ENCODE results near the gene GDA. TPM values are rescaled to one million over a fixed set of nuclear protein-coding genes. Genes with fewer than 3 reads are reported as not detected.
"Not testable (repeated sequence)": the region's sequence is repeated elsewhere in the genome, so short reads cannot be mapped to it uniquely, and the experiment has no call there.

GDA gene
- total RNA-seq, 2 donors from 2014 or later, result not detected

DNA sequence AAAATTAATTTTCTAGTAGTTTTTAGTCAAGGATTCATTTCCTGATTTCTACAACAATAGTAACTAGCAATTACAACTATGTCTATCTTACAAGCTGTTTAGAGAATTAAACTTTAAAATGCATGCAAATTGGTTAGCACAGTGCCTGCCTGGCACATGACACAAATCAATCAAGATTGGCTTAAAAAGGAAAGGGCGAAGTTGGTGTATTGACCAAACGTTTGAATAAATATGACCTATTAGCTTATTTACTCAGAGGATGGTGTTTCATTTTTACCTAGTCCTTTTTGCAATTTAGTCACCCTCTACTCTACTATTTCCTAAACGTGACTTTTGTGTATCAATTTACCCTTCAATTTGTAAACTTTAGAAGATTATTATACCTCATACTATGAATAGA lies 83.5 kb downstream of the GDA start:
- ATAC-seq, result no peak
- H3K9me3 Mint-ChIP-seq, result no peaks in the 10 kb centered on the region
- no peak for DNase-seq (ENCODE audit: low spot score in 2 of 2)
- H3K36me3 Mint-ChIP-seq, result no peaks in the 10 kb centered on the region
- H3K27ac Mint-ChIP-seq, result no peak overlapping the region

DNA sequence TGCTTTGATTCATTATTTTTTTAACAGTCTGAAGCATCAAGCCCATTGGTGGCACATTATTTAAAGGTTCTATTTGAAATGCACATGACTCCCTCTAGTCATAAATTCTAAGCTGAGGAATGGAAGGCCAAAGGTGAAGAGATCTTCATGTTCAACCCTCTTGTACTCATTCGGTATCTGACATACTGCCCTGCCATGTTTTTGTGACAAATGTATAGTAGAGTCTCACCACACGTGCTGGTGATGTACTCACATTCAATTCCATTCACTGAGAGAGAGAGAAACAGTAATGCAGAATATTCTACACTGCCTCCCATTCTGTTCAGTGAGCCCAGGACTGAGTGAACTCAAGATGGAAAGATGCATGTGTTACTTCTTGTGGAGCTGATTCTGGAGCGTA lies 98.3 kb downstream of the GDA start:
- Mint-ChIP-seq H3K27ac (no peak overlapping the region), H3K9me3 (no peaks in the 10 kb centered on the region), H3K36me3 (no peaks in the 10 kb centered on the region)
- DNase-seq (ENCODE audit: low spot score in 2 of 2) (no peak), ATAC-seq (no peak)

DNA sequence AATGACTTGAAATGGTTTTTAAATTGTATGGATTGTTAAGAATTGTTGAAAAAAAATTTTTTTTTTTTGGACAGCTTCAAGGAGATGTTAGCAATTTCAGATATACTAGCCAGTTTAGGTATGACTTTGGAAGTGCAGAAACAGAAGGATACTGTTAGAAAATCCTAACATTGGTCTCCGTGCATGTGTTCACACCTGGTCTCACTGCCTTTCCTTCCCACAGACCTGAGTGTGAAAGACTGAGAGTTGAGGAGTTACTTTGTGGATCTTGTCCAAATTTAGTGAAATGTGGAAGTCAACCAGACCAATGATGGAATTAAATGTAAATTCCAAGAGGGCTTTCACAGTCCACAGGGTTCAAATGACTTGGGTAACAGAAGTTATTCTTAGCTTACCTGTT lies 102.3 kb downstream of the GDA start:
- H3K9me3 Mint-ChIP-seq, result no peaks in the 10 kb centered on the region
- no peak for DNase-seq (ENCODE audit: low spot score in 2 of 2)
- H3K36me3 Mint-ChIP-seq, result no peaks in the 10 kb centered on the region
- no peak overlapping the region for H3K27ac Mint-ChIP-seq
- no peak for ATAC-seq

DNA sequence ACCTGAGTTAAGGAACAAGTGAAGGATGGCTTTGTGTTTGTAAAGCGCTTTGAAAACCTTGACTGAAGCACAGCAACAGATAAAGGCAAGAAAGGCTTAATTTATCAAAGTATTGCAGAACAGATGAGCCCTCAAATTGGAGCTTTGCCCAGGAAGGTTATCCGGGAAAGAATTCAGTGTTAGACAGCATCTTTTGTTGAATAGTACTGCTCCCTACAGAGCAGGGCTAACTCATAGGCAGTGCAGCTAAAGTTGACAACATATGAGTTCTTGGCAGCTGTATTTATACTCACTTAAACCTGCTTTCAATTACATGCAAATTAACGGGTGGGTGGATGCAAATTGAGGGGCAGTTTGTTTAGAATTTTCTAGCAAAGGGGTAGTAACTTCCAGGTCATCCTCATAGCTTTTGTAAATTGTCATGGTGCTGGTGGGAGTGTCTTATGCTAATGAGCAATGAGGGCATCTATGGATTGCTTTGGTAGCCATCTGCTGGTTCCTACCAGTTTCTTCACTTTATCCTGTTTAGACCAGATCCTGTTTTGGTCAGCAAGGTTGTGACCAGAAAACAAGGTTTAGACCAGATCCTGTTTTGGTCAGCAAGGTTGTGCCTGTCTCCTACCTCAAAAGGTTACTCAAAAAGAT lies 105.8 kb downstream of the GDA start:
- no peak overlapping the region for H3K27ac Mint-ChIP-seq
- DNase-seq (ENCODE audit: low spot score in 2 of 2), result no peak
- no peaks in the 10 kb centered on the region for H3K36me3 Mint-ChIP-seq
- H3K9me3 Mint-ChIP-seq, result no peaks in the 10 kb centered on the region
- no peak for ATAC-seq

DNA sequence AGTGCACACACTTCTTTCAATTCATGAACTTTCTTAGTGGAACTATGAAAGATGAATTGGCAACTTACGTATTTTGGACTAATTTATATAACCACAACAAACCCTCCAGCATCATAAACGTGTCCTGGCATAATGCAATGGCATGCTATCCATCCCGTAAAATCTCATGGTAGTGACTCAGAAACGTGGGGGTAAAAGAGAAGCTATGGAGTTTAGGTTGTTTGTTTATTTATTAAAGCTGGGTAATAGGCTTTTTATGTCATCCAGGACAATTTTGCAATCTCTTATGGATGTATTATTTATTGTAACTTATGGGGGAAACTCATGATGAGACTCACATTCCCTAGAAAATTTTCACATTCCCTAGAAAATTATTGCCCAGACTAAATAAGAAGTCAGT lies 106.3 kb downstream of the GDA start:
- no peaks in the 10 kb centered on the region for H3K9me3 Mint-ChIP-seq
- no peaks in the 10 kb centered on the region for H3K36me3 Mint-ChIP-seq
- ATAC-seq, result no peak

DNA sequence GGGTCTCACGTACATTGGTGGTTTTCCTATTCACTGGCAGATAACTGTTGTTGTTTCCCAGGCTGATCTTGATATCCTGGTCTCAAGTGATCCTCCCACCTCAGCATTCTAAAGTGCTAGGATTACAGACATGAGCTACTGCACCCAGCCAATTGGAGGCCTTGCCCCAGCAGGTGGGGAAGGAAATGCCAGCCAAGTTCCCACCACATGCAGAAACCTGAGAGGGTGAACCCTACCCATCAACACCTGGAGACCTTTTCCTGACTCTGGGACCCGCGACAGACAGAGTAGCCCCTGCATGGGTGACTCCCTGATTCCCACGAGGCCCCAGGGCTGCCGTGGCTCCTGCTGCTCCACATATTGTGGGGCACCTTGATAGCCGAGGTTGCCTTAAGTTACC lies 107.7 kb downstream of the GDA start:
- ATAC-seq, result no peak
- DNase-seq (ENCODE audit: low spot score in 2 of 2), result no peak
- H3K36me3 Mint-ChIP-seq, result no peaks in the 10 kb centered on the region
- H3K9me3 Mint-ChIP-seq, result no peaks in the 10 kb centered on the region
- no peak overlapping the region for H3K27ac Mint-ChIP-seq

More for the DNA sequence above, 106.3 kb downstream of the GDA start:
- DNase-seq (ENCODE audit: low spot score in 2 of 2), result no peak
- no peak overlapping the region for H3K27ac Mint-ChIP-seq

DNA sequence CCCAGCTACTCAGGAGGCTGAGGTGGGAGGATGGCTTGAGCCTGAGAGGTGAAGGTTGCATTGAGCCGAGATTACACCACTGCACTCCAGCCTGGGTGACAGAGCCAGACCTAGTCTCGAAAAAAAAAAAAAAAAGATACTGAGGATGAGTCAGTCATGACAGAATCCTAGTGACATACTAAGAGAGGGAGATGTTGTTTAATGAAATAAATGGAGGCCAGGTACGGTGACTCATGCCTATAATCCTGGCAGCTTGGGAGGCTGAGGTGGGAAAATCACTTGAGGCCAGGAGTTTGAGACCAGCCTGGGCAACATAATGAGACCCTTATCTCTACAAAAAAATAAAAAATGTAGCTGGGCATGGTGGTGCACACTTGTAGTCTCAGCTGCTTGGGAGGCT lies 108.6 kb downstream of the GDA start:
- ATAC-seq (no peak), DNase-seq (ENCODE audit: low spot score in 2 of 2) (no peak)
- Mint-ChIP-seq H3K36me3 (no peaks in the 10 kb centered on the region), H3K27ac (no peak overlapping the region), H3K9me3 (no peaks in the 10 kb centered on the region)

DNA sequence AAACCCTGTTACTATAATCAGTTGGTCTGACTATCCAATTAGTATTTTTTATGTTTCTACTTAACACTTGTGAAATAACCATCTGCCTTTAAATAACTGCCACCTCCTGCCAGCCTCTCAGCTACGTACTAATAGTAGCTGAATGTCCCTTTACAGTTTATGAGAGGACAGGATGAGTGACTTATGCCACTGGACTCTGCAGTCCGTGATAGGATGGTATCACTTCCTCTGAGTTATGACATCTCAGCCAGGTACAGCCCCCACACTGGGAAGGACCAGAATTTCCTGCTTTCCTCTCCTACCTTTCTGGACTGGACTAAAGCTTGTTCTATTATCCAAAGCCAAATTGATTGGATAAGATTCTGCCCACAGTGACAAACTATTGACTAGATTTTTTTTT lies 112.8 kb downstream of the GDA start:
- H3K9me3 Mint-ChIP-seq, result no peaks in the 10 kb centered on the region
- no peaks in the 10 kb centered on the region for H3K36me3 Mint-ChIP-seq
- DNase-seq (ENCODE audit: low spot score in 2 of 2), result no peak
- no peak for ATAC-seq
- H3K27ac Mint-ChIP-seq, result no peak overlapping the region

DNA sequence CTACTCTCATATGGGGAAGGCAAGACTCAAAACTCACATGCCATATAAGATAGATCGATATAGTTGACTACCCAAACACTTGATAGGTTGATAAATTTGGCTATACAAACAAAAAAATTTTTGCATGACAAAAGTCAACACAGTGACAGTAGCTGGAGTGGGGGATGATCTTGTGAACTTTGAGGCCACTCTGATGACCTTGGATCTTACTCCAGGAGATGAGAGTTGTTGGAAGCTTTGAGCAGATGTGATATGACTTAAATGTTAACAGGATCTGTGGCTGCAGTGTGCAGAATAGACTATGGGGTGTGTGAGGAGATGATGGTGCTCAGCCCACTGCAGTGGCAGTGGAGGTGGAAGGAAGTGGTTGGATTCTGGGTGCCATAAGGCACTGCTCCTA lies 114.3 kb downstream of the GDA start:
- DNase-seq (ENCODE audit: low spot score in 2 of 2) (no peak), ATAC-seq (no peak)
- Mint-ChIP-seq H3K9me3 (no peaks in the 10 kb centered on the region), H3K27ac (no peak overlapping the region), H3K36me3 (no peaks in the 10 kb centered on the region)

DNA sequence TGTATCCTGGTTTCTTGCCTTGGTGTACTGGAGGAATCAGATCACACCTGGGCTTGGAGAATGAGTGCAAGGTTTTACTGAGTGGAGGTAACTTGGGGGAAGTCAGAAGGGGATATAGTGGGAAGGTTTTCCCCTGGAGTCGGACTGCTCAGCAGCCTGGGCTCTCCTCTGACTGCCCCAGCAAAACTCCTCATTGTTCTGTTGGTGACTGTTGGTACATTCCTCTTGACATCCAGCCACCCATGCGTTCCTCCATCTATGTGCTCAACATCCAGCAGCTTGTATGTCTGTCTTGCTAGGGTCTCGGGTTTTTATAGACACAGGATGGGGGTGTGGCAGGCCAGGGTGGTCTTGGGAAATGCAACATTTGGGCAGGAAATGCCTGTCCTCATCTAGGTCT lies 119.7 kb downstream of the GDA start:
- no peak overlapping the region for H3K27ac Mint-ChIP-seq
- ATAC-seq (no peak), DNase-seq (ENCODE audit: low spot score in 2 of 2) (no peak)
- H3K9me3 Mint-ChIP-seq, result no peaks in the 10 kb centered on the region
- H3K36me3 Mint-ChIP-seq, result no peaks in the 10 kb centered on the region

DNA sequence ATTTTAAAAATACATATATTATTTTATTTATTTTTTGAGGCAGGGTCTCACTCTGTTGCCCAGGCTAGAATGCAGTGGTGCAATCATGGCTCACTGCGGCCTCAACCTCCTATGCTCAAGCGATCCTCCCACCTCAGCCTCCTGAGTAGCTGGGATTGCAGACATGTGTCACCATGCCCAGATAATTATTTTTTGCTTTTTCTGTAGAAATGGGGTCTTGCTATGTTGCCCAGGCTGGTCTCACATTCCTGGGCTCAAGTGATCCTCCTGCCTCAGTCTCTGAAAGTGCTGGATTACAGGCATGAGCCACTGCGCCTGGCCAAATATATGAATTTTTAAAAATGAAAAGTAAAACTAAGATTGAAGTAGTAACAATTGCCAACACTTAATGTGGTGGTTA lies 121.1 kb downstream of the GDA start:
- DNase-seq (ENCODE audit: low spot score in 2 of 2), result not testable (repeated sequence)

DNA sequence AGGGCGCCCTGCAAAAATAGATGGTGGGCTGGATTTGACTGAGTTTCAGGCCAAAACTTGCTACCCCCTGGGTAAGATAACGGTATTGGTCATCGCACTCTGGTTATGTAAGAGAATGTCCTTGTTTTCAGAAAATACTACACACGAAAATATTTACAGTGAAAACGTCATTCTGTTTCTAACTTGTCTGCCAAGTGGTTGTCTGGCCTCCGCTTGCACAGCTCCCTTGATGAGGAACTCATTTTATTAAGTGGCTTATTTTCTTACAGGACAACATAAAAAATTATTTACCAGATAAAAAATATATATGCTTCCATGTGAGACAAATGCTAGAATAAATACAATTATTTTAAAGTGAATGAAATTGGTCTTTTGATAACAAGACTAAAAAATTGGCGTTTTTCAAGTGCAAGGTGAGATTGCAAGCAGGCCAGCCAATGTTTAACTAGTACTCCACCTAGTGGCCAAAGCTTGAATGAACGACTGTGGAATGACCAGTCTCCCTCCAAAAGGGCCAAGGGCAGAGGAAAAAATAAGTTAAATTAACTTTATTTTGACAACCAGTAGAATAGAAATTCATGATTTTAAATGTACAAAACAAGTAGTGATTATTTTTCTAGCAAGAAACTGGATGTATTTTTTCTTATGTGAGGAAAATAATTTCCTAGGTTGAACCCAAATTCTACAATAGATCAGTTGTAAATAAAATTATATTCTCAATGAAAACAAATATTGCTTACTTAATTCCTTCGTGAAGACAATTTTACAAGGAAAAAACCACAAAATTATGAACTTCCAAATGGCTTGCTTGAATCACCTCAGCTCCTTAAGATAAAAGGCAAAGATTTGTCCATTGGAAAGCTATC lies 122.6 kb downstream of the GDA start:
- DNase-seq (ENCODE audit: low spot score in 2 of 2), result peak in 1 of 2 donors; percentile 40
- no peaks in the 10 kb centered on the region for H3K9me3 Mint-ChIP-seq
- peak in 1 of 2 donors; percentile 55 for ATAC-seq
- H3K27ac Mint-ChIP-seq, result no peak overlapping the region
- no peaks in the 10 kb centered on the region for H3K36me3 Mint-ChIP-seq

More for the DNA sequence above, 121.1 kb downstream of the GDA start:
- ATAC-seq, H3K27ac Mint-ChIP-seq, H3K9me3 Mint-ChIP-seq, H3K36me3 Mint-ChIP-seq: not testable (repeated sequence)

DNA sequence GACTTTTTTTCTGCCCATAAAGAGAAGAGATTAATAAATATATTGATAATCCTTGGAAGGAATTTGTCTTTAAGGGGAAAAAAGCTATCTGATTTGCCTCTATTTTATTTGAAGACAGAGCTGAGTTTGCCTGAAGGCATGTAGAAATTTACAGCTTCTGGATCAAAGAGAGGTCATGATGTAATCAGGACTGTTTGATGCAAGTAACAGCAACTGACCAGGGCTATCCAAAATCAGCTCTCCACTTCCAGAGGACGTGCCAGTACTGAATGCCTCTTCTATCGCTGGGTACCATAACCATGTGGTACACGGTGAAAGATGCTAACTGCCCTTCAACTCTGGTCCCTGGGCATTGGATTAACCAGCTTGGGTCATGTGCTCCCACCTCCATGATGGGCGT lies 125.2 kb downstream of the GDA start:
- ATAC-seq (no peak), DNase-seq (ENCODE audit: low spot score in 2 of 2) (no peak)
- H3K9me3 Mint-ChIP-seq, result no peaks in the 10 kb centered on the region
- no peak overlapping the region for H3K27ac Mint-ChIP-seq
- no peaks in the 10 kb centered on the region for H3K36me3 Mint-ChIP-seq

DNA sequence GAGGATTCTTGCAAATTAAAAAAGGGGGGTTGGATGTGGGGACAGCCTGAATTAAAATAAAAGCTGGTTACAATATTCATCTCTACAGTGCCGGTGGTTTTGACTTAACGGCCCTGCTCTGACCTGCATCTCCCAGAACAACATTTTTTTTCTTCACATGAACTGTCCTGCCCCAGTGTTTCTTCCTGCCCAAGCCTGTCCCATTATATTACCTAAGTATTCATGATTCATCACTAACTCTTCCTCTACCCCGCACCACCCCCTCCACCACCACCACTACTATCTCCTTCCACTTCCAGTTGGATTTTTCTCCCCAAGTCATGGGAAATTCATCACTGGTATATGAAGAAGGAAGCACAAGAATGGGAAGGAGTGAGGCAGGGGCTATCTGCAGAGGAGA lies 125.7 kb downstream of the GDA start:
- DNase-seq (ENCODE audit: low spot score in 2 of 2) (no peak), ATAC-seq (no peak)
- H3K36me3 Mint-ChIP-seq, result no peaks in the 10 kb centered on the region
- H3K27ac Mint-ChIP-seq, result no peak overlapping the region
- no peaks in the 10 kb centered on the region for H3K9me3 Mint-ChIP-seq

DNA sequence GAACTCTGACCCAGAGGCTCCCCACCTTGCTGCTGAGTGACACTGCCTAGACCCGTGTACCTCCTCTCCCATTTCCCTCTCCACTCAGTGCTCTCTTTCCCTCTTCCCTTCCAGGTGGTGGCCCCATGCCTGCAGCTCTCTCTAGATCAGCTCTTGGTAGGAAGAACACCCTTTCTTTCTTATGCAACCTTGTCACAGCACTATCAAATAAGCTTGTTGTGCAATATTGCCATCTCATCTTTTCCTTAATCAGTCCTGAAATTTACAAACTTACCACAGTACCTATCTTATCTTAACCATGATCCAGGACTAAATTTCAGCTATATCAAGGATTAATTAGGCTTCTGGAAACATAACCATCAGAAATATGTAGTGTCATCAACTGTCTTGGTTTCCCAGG lies 127.2 kb downstream of the GDA start:
- DNase-seq (ENCODE audit: low spot score in 2 of 2), result no peak
- Mint-ChIP-seq H3K27ac (no peak overlapping the region), H3K9me3 (no peaks in the 10 kb centered on the region), H3K36me3 (no peaks in the 10 kb centered on the region)
- ATAC-seq, result no peak

DNA sequence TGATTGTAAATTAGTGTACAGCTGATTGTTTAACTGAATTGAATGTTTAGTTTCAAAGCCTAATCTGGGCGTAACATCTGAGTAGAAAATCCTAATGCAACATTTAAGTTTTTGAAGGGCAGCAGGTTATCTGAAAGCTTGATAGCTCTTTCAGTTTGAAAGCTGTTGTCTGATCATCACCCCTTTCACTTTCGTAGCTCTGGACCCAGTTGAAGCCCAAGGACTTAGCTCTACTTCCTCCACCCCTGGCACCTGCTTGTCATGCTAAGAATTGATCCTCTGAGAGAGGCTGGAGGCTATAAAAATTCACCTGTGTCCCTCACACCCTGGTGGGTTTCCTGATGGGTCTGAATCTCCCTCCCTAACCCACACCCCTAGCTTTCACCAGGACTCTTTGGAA lies 129.7 kb downstream of the GDA start:
- Mint-ChIP-seq H3K27ac (no peak overlapping the region), H3K9me3 (no peaks in the 10 kb centered on the region), H3K36me3 (no peaks in the 10 kb centered on the region)
- ATAC-seq (no peak), DNase-seq (ENCODE audit: low spot score in 2 of 2) (no peak)

DNA sequence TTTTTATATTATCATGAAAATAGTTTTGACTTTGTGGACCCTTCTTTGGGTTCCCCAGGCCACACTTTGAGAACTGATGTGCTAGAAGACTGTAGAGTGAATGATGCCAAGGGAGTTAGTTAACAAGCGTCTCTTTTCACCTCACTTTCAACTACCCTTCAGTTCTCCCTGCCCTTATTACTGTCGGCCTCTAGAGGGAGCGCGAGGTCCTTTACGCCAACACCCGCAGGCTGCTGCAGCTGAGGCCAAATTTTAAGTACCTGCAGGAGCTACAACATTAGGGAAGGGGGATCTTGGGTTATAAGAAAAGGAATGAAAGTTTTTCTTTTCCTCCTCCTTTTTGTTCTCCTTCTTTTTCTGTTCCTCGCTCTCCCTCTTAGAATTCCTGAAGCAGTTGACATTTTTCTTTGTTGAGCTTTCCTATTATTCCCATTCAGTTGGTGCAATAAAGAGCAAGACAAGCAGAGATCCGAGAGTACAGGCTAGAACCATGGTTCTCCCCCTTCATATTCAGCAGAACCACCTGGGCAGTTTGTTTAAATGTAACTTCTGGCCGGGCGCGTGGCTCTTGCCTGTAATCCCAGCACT lies 131.8 kb downstream of the GDA start:
- H3K27ac Mint-ChIP-seq, result no peak overlapping the region
- no peaks in the 10 kb centered on the region for H3K36me3 Mint-ChIP-seq
- no peaks in the 10 kb centered on the region for H3K9me3 Mint-ChIP-seq
- ATAC-seq, result peak; percentile 77 to 87
- peak in 1 of 2 donors; percentile 66 for DNase-seq (ENCODE audit: low spot score in 2 of 2)

DNA sequence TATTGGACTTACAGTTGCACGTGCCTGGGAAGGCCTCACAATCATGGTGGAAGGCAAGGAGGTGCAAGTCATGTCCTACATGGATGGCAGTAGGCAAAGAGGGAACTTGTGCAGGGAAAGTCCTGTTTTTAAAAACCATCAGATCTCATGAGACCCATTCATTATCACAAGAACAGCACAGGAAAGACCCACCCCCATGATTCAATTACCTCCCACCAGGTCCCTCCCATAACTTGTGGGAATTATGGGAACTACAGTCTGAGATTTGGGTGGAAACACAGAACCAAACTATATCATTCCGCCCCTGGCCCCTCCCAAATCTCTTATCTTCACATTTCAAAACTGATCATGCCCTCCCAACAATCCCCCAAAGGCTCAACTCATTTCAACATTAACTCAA lies 140.2 kb downstream of the GDA start:
- ATAC-seq (no peak), DNase-seq (ENCODE audit: low spot score in 2 of 2) (no peak)
- Mint-ChIP-seq H3K36me3 (no peaks in the 10 kb centered on the region), H3K9me3 (no peaks in the 10 kb centered on the region), H3K27ac (no peak overlapping the region)

Measured in activated naive CD4-positive, alpha-beta T cell treated with anti-CD3 and anti-CD28 coated beads, Interleukin-2, amount 50 U/mL, for 72 hours (primary cell).